Measurements from ENCODE around the gene FAM20A. TPM values are rescaled to one million over a fixed set of nuclear protein-coding genes. Genes with fewer than 3 reads are reported as not detected.

Gene FAM20A
- total RNA-seq, 2 experiments from 2014 or later = not detected

DNA sequence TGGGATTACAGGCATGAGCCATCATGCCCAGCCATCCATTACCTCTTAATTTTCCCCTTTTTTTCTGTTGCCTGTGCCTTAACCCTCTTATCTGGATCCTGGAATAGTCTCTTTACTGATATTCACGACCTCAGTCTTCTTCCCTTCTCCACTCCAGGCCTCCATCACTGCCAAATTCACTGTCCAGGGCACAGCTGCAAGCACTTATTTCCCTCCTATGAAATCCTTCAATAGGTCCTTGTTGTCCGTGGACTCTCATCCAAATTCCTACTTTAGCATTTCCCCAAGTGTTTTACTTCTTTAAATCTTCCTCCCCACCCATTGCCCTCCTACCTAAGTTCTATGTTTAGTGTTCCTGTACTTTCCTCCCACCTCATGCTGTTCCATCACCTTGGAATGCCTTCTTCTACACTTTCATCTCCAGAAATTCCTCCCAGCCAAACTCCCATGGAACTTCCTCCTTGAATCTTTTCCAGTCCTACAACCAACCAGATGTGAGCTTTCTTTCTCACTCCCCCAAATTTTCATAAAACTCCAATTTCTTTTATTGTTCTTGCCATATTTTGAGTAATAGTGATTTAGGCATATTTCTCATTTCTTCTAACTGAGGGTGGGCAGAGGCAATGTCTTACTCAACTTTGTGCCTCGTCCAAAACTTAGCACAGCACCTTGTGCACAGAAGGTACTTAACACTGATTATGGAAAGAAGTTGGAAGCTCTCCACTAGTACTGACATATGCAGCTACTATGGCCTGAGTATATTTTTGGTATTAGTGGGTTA, 35.3 kb downstream of the FAM20A start:
- Mint-ChIP-seq H3K9me3 (no peaks in the 10 kb centered on the region), H3K27me3 (peaks cover 5% of the 10 kb centered on the region), H3K4me1 (ENCODE audit: low read depth) (no peaks in the 10 kb centered on the region), H3K27ac (no peak overlapping the region), H3K36me3 (ENCODE audit: low read depth) (no peaks in the 10 kb centered on the region), H3K4me3 (no peak overlapping the region)
- ChIA-PET CTCF (interaction anchor here (1.2 kb wide), 1 partner anchor 32 kb away, joined by 3 read pairs; no protein-coding TSS in a partner anchor), POLR2A (no interaction called here)
- ATAC-seq (no peak), DNase-seq (no peak)
- TF ChIP-seq, protein P1, sequence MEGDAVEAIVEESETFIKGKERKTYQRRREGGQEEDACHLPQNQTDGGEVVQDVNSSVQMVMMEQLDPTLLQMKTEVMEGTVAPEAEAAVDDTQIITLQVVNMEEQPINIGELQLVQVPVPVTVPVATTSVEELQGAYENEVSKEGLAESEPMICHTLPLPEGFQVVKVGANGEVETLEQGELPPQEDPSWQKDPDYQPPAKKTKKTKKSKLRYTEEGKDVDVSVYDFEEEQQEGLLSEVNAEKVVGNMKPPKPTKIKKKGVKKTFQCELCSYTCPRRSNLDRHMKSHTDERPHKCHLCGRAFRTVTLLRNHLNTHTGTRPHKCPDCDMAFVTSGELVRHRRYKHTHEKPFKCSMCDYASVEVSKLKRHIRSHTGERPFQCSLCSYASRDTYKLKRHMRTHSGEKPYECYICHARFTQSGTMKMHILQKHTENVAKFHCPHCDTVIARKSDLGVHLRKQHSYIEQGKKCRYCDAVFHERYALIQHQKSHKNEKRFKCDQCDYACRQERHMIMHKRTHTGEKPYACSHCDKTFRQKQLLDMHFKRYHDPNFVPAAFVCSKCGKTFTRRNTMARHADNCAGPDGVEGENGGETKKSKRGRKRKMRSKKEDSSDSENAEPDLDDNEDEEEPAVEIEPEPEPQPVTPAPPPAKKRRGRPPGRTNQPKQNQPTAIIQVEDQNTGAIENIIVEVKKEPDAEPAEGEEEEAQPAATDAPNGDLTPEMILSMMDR (IDR thresholded peaks at IDR 0.05) = no peak
- intact Hi-C loops (cut with micrococcal nuclease) = no loop called here

DNA sequence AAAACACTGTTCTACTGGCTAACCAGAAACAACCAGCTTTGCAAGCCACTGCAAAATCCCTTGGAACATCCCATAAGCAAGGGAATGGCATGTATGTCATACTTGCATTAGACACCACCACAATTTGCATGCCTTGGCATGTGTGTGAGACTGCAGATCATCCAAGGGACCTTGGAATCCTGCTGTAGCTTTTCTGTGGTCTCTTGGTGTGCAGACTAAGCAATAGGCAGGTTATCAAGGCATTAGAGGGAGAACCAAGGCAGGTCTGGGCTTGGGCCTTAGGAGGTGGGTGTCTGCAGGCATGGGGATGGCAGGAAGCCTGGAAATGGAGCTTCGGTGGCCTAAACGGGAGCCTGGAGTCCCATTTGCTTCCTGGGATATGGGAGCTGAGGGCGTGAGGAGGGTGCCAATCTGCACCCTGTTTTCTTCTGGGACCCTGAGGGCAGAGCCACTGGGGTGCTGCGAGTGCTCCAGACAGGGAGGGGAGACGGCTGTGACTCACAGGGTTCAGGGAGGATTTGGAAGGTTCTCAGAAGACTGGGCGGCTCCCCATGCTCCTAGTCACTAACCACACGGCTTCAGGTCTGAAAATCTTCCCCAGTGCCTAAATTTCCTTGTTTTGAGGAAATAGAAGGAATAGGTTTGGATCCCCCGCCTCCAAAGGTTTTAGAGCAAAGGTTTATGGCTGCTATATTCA, 36.6 kb downstream of the FAM20A start:
- H3K27me3 Mint-ChIP-seq = peaks cover 5% of the 10 kb centered on the region
- no peaks in the 10 kb centered on the region for H3K9me3 Mint-ChIP-seq
- TF ChIP-seq, protein P1 (IDR thresholded peaks at IDR 0.05) = no peak
- H3K4me1 Mint-ChIP-seq (ENCODE audit: low read depth) = no peaks in the 10 kb centered on the region
- no peak overlapping the region for H3K4me3 Mint-ChIP-seq
- ChIA-PET POLR2A (no interaction called here), CTCF (interaction anchor here (1.2 kb wide), 1 partner anchor 31 kb away, joined by 3 read pairs; no protein-coding TSS in a partner anchor)
- DNase-seq (no peak), ATAC-seq (no peak)
- H3K36me3 Mint-ChIP-seq (ENCODE audit: low read depth) = no peaks in the 10 kb centered on the region
- intact Hi-C loops (cut with micrococcal nuclease) = no loop called here
- H3K27ac Mint-ChIP-seq = no peak overlapping the region

DNA sequence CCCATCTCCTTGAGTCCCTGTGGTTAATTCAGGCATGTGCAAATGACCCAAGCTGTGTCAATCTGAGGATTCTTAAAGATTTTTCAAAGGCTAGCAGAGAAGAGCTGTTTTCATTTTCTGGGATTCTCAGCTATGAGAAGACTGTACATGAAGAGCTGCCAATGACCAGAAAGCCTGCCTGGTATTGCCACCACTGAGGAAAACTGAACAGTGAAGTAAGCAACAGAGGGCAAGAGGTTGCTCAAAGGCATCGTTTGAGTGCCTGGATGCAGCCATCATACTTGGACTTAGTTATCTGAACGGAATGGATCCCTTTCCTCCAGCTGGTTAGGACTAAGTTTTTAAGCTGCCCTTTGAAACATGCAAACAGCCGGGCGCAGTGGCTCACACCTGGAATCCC, 38.4 kb downstream of the FAM20A start:
- ATAC-seq (no peak), DNase-seq (no peak)
- ChIA-PET CTCF (interaction anchor here (0.8 kb wide), 1 partner anchor 28 kb away, joined by 3 read pairs; no protein-coding TSS in a partner anchor), POLR2A (no interaction called here)
- intact Hi-C loops (cut with micrococcal nuclease) = no loop called here
- H3K36me3 Mint-ChIP-seq (ENCODE audit: low read depth) = no peaks in the 10 kb centered on the region
- peaks cover 5% of the 10 kb centered on the region for H3K27me3 Mint-ChIP-seq
- H3K9me3 Mint-ChIP-seq = no peaks in the 10 kb centered on the region
- H3K4me3 Mint-ChIP-seq = no peak overlapping the region
- TF ChIP-seq, protein P1 (IDR thresholded peaks at IDR 0.05) = no peak
- no peak overlapping the region for H3K27ac Mint-ChIP-seq
- H3K4me1 Mint-ChIP-seq (ENCODE audit: low read depth) = no peaks in the 10 kb centered on the region

DNA sequence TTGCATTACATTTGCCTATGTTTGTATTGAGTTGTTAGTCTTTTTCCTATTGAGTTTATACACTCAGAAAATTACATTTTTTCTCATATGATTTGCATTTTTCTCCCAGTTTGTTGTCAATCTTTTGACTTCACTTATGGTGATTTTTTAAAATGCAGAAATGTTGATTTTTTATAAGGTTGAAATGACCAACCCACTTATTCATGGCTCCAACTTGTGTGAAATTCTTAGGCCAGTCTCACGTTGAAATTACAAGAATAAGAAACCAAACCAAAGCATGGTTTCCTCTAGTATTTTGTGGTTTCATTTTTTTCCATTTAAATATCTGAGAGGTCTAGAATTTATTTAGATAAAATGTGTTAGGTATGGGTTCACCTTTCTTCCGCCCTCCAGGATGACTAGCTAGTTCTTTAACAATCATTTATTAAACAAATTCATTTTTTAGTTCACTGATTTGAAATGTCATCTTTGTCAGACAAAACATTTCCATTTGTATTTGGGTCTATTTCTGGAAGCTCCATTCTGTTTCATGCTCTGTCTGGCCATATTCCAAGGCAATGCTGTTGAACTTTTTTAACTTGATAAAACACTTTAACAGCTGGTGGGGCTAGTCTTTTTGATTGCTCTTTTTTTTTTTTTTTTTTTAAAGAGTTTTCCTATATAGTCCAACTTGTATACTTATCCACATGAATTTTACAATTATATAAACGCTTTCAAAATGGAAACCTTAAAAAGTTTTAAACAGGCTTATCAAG, 40.0 kb downstream of the FAM20A start:
- Mint-ChIP-seq H3K27me3 (peaks cover 5% of the 10 kb centered on the region), H3K27ac (no peak overlapping the region), H3K36me3 (ENCODE audit: low read depth) (no peaks in the 10 kb centered on the region), H3K4me3 (no peak overlapping the region), H3K4me1 (ENCODE audit: low read depth) (no peaks in the 10 kb centered on the region), H3K9me3 (no peaks in the 10 kb centered on the region)
- ChIA-PET POLR2A (no interaction called here), CTCF (no interaction called here)
- no peak for DNase-seq
- no peak for ATAC-seq
- TF ChIP-seq, protein P1 (IDR thresholded peaks at IDR 0.05) = no peak
- intact Hi-C loops (cut with micrococcal nuclease) = no loop called here
